Measurements from ENCODE around the gene TMSB15A. TPM values are rescaled to one million over a fixed set of nuclear protein-coding genes. Genes with fewer than 3 reads are reported as not detected.
"Not testable (repeated sequence)": the region's sequence is repeated elsewhere in the genome, so short reads cannot be mapped to it uniquely, and the experiment has no call there.

TMSB15A gene
- total RNA-seq, 2 experiments from 2014 or later: 0.50 TPM; not detected in 1

GRCh38 chrX:102471762-102472220, 44.7 kb downstream of the TMSB15A start, which contains the start of gene TCP11X2:
Gene TCP11X2 (minus strand): TSS chrX:102471812.
- ATAC-seq; H3K4me3 Mint-ChIP-seq; CTCF ChIA-PET; POLR2A ChIA-PET; H3K27ac Mint-ChIP-seq; H3K4me1 Mint-ChIP-seq (ENCODE audit: low read depth); DNase-seq; H3K9me3 Mint-ChIP-seq (ENCODE audit: insufficient read depth); H3K36me3 Mint-ChIP-seq (ENCODE audit: low read depth); H3K27me3 Mint-ChIP-seq (ENCODE audit: low read depth): not testable (repeated sequence)

DNA sequence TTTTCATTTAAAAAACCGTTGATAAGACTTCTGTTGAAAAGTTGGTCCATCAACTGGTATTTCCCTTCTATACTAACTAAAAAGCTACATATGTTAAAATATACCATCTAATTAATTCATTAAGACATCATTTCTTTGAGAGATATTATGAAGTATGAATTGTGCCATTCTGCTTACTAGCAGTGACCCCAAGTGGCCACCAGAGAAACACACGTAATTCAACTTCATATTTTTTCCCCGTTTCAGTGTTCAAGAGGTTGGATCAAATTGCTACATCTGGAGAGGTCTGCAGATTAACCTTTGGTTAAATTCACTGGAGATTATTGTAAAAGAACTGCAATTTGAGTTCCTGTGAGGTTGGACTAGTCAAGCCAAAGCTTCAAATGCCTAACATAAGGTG, 46.3 kb downstream of the TMSB15A start:
- ATAC-seq; H3K4me1 Mint-ChIP-seq (ENCODE audit: low read depth); H3K4me3 Mint-ChIP-seq; DNase-seq; H3K36me3 Mint-ChIP-seq (ENCODE audit: low read depth); H3K27ac Mint-ChIP-seq; H3K27me3 Mint-ChIP-seq (ENCODE audit: low read depth); H3K9me3 Mint-ChIP-seq (ENCODE audit: insufficient read depth); POLR2A ChIA-PET; CTCF ChIA-PET: not testable (repeated sequence)

Other genes starting within 250 kb of the TMSB15A start
- gene NXF2B, start 76.7 kb downstream of the TMSB15A start, total RNA-seq: not detected
- gene TCP11X2, start 44.9 kb downstream of the TMSB15A start, total RNA-seq: not detected
- gene ARMCX5, start 82.8 kb upstream of the TMSB15A start, total RNA-seq: 1 to 10 TPM; 4.2 to 5.8 TPM
- gene GPRASP1, start 134.7 kb upstream of the TMSB15A start, total RNA-seq: 1 to 10 TPM; 1.1 to 1.3 TPM
- under 1 TPM; 0.13 to 0.16 TPM for gene GPRASP2, start 195.7 kb upstream of the TMSB15A start, total RNA-seq
- 1 to 10 TPM; 2.2 TPM for gene GPRASP3, start 204.0 kb upstream of the TMSB15A start, total RNA-seq

All from activated CD8-positive, alpha-beta T cell treated with anti-CD3 and anti-CD28 coated beads, Interleukin-2, amount 10 ng/mL, durations not matched to agents 7 days and 5 days (primary cell).